Stimulated activated CD4-positive, alpha-beta T cell treated with anti-CD3 and anti-CD28 coated beads, Interleukin-15, amount 100 ng/mL, for 48 hours (primary cell): Measurements from ENCODE around the gene NEU1.
"Not testable (repeated sequence)": the region's sequence is repeated elsewhere in the genome, so short reads cannot be mapped to it uniquely, and the experiment has no call there.

Source experiments
- DNase-seq, 2 donors: peaks; one replicate each; pipeline ENCODE4 v3.0.0-alpha.2; 2020; ENCODE audit warnings: low read depth in 2 of 2

The NEU1 gene

DNA sequence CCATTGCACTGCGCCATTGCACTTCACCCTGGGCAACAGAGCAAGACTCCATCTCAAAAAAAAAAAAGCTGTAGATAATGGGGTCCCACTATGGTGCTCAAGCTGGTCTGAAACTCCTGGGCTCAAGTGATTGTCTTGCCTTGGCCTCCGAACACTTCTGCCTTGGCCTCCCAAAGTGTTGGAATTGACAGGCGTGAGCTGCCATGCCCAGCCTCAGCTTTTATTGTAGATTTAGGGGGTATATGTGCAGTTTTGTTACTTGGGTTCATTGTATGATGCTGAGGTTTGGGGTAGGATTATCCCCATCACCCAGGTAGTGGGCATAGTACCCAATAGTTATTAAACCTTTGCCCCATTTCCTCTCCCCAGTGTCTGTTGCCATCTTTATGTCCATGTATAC, 23.7 kb downstream of the NEU1 start:
- no peak for DNase-seq

GRCh38 chr6:31838114-31838553, 24.5 kb downstream of the NEU1 start:
- not testable (repeated sequence) for DNase-seq

DNA sequence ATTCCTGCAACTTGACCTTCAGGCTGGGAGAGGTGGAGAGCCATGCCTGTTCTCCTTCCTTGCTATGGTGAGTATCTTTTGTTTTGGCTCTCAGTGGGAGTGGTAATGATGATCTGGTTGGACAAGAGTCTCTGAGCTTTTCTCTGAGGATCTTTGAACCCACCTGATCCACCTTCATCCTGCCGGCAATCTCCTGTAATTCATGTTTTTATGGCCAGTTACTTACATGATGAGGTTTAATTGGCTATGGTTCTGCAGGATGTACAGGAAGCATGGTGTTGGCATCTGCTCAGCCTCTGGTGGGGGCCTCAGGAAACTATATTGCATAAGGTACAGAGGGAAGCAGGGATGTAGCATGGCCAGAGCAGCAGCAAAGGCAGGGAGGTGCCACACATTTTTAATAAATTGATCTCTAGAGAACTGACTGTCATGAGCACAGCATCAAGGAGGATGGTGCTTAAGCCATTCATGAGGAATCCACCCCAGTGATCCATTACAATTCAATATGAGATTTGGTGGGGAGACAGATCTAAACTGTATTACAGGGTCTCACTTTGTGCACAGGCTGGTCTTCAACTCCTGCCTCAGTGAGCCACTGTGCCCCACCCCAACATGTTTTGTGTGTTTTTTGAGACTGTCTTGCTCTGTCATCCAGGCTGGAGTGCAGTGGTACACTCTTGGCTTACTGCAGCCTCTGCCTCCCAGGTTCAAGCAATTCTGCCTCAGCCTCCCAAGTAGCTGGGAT, 25.1 kb downstream of the NEU1 start:
- DNase-seq = no peak

DNA sequence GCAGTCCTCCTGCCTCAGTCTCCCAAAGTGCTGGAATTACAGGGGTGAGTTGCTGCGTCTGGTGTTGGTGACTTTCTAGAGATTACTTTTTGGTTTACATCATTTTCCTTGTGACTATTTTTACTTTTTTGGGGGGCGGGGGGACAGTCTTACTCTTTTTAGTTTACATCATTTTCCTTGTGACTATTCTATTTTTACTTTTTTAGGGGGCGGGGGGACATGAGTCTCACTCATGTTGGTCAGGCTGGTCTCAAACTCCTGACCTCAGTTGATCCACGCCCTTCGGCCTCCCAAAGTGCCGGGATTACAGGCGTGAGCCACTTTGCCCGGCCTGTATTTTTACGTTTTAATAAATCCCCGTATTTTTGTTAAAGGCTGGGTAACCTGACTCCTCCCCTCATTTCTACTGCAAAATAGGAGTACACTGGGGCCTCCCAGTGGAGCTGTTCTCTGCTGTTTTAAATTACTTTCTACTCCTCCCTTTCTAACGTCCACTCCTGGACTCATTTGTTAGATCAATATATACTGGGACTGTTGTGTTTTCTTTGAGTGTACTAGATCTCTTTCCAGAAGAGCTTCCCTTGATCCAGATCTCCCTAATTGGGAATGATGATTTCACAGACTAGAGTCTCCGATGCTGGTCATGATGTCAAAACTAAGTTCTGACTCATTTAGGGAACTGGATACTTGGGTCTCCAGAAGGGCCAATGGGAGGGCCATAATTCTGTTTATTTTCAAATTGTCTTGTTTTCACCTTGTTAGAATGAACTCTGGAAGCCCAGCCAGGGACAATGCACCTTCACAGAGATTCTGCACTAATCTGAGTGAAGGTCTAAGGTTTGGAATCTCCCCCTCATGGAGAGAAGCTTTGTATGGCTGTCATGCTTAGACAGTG, 25.9 kb downstream of the NEU1 start:
- no peak for DNase-seq

- DNase-seq = no peak
These were observed 26.6 kb downstream of the NEU1 start for GRCh38 chr6:31836047-31836473.

DNA sequence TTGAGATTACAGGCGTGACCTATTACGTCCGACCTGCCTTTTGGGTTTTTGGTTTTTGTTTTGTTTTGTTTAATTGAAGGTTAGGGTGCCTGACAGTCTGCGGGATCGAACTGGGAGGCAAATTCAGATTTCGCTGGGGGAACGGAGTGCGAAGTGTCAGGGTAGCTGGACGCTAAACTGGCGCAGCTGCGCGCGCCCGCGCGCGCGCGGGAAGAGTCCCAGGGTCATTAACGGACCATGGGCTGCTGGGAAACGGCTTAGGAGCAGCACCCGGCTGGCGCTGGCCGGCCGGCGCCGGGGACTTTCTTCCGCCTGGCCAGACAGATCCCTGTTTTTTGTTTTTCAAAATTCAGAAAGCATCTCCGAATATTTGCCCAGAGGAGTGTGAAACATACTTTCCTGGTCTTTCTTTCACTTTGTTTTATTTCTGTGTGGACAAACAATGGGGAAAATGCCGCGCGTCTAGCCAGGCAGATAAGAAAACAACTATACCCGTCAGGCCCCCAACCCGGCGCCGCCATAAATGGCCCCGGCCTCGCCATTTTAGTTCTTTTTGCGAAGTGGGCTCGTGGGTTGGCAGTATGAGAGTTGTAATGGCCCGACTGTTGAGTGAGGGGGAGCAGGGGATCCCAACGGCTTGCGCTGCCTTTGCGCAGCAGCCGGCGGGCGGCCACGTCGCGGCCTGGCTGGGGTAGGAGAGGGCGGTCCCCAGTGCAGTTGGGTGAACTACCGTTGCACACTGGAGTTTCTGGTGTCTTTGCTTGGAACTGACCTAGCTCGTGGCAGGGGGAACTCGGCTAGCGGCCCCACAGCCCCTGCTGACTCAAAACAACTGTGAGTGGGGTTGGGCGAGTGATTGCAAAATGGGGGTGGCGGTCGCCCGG, 28.0 kb downstream of the NEU1 start:
- DNase-seq = peak; percentile 66 to 74

- no peak for DNase-seq
These were observed 31.0 kb downstream of the NEU1 start for GRCh38 chr6:31831350-31832215.

GRCh38 chr6:31830886-31831335, 31.7 kb downstream of the NEU1 start:
- DNase-seq = no peak

DNA sequence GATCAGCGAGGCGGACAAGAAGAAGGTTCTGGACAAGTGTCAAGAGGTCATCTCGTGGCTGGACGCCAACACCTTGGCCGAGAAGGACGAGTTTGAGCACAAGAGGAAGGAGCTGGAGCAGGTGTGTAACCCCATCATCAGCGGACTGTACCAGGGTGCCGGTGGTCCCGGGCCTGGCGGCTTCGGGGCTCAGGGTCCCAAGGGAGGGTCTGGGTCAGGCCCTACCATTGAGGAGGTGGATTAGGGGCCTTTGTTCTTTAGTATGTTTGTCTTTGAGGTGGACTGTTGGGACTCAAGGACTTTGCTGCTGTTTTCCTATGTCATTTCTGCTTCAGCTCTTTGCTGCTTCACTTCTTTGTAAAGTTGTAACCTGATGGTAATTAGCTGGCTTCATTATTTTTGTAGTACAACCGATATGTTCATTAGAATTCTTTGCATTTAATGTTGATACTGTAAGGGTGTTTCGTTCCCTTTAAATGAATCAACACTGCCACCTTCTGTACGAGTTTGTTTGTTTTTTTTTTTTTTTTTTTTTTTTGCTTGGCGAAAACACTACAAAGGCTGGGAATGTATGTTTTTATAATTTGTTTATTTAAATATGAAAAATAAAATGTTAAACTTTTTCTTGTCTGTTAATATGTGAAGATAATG, 32.9 kb downstream of the NEU1 start:
- no peak for DNase-seq

DNA sequence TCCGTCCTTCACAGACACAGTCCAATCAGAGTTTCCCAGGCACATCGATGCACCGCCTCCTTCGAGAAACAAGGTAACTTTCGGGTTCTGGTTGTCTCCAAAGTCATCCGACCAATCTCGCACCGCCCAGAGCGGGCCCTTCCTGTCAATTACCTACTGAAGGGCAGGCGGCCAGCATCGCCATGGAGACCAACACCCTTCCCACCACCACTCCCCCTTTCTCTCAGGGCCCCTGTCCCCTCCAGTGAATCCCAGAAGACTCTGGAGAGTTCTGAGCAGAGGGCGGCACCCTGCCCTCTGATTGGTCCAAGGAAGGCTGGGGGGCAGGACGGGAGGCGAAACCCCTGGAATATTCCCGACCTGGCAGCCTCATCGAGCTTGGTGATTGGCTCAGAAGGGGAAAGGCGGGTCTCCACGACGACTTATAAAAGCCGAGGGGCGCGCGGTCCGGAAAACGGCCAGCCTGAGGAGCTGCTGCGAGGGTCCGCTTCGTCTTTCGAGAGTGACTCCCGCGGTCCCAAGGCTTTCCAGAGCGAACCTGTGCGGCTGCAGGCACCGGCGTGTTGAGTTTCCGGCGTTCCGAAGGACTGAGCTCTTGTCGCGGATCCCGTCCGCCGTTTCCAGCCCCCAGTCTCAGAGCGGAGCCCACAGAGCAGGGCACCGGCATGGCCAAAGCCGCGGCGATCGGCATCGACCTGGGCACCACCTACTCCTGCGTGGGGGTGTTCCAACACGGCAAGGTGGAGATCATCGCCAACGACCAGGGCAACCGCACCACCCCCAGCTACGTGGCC, 35.1 kb downstream of the NEU1 start, which contains the start of gene HSPA1B:
TSS of gene HSPA1B (plus strand) at position 453 of the 794 bp plus-strand sequence. CDS start at position 666, 213 bp downstream.
- DNase-seq = peak; percentile 89 to 95

DNA sequence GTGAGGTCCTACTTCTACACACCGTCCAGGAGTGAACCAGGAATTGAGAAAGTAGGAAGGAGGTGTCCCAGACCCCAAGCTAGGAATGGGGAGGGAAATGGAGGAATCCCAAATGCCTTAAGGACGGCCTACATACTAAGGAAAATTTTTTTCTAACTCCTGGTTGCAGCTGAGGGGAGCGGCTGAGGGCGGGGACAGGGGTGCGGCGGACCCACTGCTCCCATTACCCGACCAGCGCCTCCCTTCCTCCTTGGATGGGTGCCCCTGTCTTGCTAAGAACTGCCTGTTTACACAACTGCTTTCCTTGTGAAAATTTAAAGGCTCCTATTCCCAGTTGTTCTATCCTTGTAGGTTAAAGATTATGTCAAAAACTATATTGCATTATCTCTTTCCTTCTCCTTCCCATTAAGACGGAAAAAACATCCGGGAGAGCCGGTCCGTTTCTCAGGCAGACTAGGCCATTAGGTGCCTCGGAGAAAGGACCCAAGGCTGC, 35.8 kb downstream of the NEU1 start:
- DNase-seq = peak in 1 of 2 donors; percentile 29

DNA sequence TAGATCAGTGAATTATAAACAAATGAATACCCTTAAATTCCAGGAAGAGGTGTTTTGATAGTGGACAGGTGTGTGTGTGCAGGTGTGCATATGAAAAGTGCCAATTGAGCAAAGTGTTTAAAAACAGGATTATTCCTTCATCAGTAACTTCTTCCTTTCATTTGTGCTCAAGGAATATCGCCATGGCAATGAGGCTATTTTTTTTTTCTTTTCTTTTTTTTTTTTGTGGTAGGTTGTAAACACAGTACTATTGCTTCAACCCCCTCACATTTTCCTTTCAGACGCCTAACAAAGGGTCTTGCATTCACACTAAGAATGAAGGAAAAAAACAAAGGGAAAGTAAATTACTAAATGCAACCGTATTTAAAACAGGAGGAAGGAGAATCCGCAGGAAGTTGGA, 37.1 kb downstream of the NEU1 start:
- DNase-seq = no peak

GRCh38 chr6:31823592-31824196, 38.9 kb downstream of the NEU1 start:
- DNase-seq = not testable (repeated sequence)

DNA sequence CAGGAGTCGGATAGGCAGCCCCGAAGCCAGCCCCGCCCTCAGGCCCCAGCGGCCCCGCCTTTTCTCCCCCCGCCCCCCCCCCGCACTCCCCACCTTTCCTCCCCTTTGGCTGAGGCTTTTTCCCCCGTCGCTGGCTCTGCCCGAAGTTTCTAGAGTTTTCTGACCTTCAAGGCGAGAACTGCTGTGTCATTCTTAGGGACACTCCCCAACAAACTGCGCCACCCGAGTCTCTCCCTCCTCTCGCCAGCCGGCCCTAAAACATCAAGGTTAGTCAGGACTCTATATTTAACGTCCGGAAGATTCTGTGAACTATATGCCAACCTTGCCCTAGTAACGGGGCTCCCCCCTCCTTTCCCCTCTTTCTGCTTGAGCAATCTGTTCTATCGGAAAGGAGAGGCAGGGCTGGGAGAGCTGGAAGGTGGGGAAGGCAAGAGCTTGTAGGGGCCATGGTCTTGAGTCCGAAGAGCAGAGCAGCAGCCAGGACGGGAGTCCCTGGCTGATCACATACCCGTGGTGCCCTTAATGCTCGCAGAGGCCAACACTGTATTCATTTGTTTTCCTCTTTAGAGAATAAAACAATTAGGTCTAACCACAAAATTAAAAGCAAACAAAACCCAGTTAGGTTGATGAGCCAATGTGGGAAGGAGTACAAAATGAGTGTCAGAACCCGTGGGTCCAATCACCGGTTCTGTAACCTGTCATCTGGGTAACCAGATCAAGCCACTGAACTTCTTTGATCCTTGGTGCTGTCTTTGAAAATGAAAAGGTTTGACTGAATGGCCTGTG, 40.4 kb downstream of the NEU1 start:
- DNase-seq = no peak

DNA sequence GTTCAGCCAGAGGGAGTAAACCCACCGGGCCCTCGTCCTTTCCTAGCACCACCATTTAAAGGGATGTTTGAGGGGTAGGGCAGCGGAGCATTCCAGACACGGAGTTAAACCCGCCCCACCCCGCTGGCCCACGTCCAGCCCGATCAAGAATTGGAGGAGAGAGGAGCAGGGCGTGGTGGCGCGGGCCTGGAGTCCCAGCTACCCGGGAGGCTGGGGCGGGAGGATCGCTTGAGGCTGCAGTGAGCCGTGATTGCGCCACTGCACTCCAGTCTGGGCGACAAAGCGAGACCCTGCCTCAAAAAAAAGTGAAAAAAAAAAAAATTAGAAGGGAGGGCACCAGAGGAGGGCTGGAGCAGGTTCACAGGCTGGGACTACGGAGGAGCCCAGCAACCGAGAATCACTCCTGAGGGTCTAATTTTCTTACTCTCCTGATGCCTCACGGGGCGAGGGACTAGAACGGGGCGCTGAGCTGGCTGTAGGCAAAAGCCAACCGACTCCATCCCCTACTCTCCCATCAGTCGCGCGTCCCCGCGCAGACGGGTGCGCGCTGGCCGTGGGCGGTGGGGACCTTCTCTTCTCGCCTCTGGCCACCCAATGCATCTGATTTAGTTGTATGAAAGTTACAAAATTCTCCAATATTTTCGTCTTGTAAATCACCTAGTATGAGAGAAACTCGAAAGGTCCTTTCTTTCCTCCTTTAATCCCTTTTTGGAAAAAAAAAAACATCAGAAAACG, 41.2 kb downstream of the NEU1 start:
- peak in 1 of 2 donors; percentile 73 for DNase-seq

- DNase-seq = not testable (repeated sequence)
These were observed 42.2 kb downstream of the NEU1 start for GRCh38 chr6:31820399-31820798.

GRCh38 chr6:31819871-31820299, 42.7 kb downstream of the NEU1 start:
- no peak for DNase-seq
